Fibroblast of mammary gland (primary cell): ENCODE measurements around the gene DDX39B.
"Not testable (repeated sequence)": the region's sequence is repeated elsewhere in the genome, so short reads cannot be mapped to it uniquely, and the experiment has no call there.

Experiments
- DNase-seq: peaks from one replicate; pipeline ENCODE4 v3.0.0-alpha.2; 2010; ENCODE audit warnings: low read depth
- H3K4me3 ChIP-seq: 2 replicates; pipeline ENCODE4 v1.5.1; 2011; ENCODE audit warnings: low read depth, mild to moderate bottlenecking, low read length, moderate library complexity; ENCODE audit not compliant: control insufficient read depth
- TF ChIP-seq, protein P1 (sequence below): conservative IDR thresholded peaks from 2 replicates; pipeline ENCODE4 v1.5.1; 2011; ENCODE audit warnings: low read depth, low read length, inconsistent platforms; ENCODE audit not compliant: control insufficient read depth, insufficient read depth

The DDX39B gene

DNA sequence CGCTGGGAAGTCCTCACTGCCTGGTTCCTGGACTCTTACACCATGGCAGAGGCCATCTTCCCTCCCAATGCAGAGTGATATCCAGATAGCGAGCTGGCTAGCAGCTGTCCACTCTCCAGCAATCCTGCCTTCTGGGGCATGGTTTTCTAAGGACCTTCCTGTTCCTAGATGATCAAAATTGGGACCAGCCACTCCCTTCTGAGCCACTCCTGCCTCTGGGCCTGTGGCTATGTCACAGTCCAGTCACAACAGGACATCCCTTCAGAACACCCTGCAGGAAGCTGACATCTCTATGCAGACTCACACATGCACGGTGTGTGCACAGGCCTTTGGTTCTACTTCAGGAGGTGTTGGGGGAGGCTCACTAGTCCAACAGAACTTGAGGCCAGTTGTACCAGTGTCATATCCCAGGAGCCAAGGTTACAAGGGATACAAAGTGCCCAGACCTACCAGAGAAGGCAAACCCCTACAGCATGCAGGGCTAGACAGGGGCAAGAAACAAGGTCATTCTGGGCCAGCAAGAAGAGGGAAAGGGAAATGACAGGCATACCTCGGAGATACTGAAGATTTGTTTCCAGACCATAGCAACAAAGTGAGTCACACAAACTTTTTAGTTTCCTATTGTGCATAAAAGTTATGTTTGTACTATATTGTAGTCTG lies 15.7 kb downstream of the DDX39B start:
- H3K4me3 ChIP-seq = no peak overlapping the region
- TF ChIP-seq, protein P1, sequence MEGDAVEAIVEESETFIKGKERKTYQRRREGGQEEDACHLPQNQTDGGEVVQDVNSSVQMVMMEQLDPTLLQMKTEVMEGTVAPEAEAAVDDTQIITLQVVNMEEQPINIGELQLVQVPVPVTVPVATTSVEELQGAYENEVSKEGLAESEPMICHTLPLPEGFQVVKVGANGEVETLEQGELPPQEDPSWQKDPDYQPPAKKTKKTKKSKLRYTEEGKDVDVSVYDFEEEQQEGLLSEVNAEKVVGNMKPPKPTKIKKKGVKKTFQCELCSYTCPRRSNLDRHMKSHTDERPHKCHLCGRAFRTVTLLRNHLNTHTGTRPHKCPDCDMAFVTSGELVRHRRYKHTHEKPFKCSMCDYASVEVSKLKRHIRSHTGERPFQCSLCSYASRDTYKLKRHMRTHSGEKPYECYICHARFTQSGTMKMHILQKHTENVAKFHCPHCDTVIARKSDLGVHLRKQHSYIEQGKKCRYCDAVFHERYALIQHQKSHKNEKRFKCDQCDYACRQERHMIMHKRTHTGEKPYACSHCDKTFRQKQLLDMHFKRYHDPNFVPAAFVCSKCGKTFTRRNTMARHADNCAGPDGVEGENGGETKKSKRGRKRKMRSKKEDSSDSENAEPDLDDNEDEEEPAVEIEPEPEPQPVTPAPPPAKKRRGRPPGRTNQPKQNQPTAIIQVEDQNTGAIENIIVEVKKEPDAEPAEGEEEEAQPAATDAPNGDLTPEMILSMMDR = no peak
- DNase-seq = no peak

DNA sequence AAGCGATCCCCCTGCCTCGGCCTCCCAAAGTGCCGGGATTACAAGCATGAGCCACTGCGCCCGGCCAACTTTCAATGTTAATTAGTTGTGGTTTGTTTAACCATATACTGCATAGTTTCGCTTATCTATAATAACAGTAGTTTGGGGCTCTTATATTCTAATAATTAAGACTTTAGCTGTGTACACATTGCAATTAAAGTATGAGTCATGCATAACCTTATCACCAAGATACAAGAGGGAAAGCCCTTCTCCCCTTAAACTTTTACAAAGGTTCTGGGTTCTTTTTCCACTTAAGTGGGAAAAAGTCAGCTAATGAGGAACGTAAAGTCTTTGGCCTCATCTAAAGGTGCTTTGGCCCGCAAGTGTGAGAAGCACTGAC lies 16.3 kb downstream of the DDX39B start:
- TF ChIP-seq, protein P1 = no peak
- no peak overlapping the region for H3K4me3 ChIP-seq
- no peak for DNase-seq

DNA sequence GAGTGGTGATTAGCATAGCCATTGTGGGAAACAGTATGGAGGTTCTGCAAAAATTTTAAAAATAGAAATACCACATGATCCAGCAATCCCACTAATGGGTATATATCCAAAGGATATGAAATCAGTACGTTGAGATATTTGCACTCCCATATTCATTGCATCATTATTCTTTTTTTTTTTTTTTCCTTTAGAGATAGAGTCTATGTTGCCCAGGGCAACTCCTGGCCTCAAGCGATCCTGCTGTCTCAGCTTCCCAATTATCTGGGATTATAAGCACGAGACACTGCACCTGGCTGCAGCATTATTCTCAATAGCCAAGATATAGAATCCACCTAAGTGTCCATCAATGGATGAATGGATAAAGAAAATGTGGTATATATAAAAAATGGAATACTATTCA lies 20.0 kb downstream of the DDX39B start:
- no peak for DNase-seq
- TF ChIP-seq, protein P1 = no peak
- no peak overlapping the region for H3K4me3 ChIP-seq

DNA sequence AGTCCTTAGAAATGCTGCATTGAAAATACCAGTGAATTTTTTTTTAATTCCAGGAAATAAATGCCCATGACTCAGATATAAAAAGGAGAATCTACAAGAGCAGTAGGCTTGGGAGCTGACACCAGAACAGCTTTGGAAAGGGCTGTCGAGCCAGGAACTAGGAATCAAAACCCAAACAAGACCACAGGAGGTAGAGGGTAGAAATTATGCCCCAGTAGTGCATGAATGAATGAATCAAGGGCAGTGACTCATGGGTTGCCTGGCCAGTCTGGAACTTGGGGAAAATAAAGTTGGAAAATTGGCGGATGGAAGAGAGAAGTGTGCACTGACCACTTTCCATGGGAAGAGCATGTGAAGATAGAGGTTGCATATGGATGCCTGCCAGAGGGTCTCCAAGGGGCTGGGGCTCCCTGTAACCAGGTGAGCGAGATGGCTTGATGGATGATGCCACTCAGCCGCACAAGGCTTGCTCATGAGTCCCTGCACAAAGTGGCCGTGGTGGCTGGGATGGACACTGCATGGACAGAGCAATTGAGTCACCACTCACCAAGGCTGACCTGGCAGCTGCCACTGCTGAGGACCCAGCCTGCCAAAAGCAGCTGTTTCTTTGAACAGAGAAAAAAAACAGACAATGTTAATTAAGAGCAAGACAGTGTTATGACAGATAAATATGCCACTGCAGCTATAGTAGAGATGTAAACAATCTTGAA lies 28.2 kb downstream of the DDX39B start:
- no peak for DNase-seq
- no peak overlapping the region for H3K4me3 ChIP-seq
- TF ChIP-seq, protein P1 = no peak

DNA sequence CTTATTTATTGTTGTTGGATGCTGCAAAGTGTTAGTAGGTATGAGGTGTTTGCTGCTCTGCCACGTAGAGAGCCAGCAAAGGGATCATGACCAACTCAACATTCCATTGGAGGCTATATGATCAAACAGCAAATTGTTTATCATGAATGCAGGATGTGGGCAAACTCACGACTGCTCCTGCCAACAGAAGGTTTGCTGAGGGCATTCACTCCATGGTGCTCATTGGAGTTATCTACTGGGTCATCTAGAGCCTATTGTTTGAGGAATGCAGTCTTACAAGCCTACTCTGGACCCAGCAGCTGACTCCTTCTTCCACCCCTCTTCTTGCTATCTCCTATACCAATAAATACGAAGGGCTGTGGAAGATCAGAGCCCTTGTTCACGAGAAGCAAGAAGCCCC lies 31.8 kb downstream of the DDX39B start:
- no peak overlapping the region for H3K4me3 ChIP-seq
- no peak for DNase-seq
- TF ChIP-seq, protein P1 = no peak

DNA sequence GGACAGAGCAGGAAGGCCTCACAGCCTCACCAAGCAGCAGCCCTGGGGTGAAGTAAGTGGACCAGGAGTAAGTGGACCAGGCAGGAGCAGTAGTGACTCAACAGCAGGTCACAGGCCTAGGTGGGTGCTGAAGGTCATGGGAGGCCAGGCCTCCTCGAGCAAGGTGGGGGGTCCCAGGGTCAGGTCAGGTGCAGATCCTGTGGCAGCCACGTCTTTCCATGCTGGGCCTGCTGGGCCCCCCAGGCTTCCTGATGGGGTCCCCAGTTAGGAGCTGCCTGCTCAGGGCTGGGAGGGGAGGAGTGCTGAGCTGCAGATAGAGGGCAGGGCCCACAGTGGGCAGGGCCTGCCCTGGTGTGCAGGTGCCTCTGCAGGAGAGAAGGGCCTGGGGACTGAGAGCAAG lies 32.8 kb downstream of the DDX39B start:
- not testable (repeated sequence) for DNase-seq, H3K4me3 ChIP-seq

DNA sequence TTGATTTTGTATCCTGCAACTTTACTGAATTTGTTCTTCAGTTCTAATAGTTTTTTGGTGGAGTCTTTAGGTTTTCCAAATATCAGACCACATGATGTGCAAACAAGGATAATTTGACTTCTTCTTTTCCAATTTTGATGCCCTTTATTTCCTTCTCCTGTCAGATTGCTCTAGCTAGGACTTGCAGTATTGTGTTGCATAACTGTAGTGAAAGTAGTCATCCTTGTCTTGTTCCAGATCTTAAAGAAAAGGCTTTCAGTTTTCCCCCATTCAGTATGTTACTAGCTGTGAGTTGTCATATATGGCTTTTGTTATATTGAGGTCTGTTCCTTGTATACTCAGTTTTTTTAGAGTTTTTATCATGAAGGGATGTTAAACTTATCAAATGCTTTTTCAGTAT lies 39.2 kb downstream of the DDX39B start:
- TF ChIP-seq, protein P1 = no peak
- no peak for DNase-seq

DNA sequence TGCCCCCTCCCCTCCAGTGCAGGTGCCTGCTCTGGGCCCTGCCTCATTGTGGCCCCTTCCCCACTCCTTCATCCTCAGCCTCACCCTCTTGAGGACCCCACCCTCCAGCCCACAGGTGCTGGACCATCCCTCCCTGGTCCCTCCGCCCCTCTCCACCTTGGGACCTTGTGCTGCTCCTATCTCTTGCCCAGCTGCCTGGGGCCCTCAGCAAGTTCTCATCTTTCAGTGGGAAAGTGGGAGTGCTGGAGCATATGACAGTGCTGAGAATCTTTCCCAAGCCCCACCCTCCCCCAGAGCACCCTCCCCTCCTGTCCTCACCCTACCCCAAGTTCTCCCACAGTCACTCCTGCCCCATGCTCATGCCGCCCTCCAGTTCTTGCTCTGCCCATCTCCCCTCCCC lies 42.2 kb downstream of the DDX39B start:
- DNase-seq = not testable (repeated sequence)

More for the DNA sequence above, 39.2 kb downstream of the DDX39B start:
- H3K4me3 ChIP-seq = no peak overlapping the region

More for the DNA sequence above, 42.2 kb downstream of the DDX39B start:
- not testable (repeated sequence) for H3K4me3 ChIP-seq
